NCI-H2107 treated with DMSO at 0.1 percent for 48 hours (cell line): ENCODE data around the gene GRM1.
"Not testable (repeated sequence)": the region's sequence is repeated elsewhere in the genome, so short reads cannot be mapped to it uniquely, and the experiment has no call there.

ENCODE experiments used
- DNase-seq: peaks from one replicate; lab custom pipeline; 2025; ENCODE audit not compliant: unreplicated experiment; lab: John Stamatoyannopoulos, UW

Gene GRM1

DNA sequence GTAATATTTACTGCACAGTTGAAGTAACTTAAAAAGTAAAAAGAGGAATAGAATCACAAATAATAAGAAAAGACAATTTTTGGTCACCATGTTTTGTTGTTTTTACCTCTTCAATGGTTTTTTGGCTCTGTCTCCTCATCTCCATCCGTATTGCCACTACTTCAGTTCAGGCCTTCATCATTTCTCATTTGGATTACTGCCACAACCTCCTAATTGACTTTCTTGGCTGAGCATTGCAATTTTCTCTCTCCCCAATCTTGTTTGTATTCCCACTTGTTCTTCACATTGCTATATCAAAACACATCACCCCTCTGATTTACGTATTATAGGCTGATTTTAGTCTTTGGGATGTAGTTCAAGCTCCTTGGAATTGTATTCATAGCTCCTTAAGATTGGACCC is 161.7 kb downstream of the GRM1 start:
- DNase-seq, result no peak

GRCh38 chr6:146191166-146191565 is 162.3 kb downstream of the GRM1 start:
- no peak for DNase-seq

GRCh38 chr6:146191612-146192011 is 162.8 kb downstream of the GRM1 start:
- no peak for DNase-seq

DNA sequence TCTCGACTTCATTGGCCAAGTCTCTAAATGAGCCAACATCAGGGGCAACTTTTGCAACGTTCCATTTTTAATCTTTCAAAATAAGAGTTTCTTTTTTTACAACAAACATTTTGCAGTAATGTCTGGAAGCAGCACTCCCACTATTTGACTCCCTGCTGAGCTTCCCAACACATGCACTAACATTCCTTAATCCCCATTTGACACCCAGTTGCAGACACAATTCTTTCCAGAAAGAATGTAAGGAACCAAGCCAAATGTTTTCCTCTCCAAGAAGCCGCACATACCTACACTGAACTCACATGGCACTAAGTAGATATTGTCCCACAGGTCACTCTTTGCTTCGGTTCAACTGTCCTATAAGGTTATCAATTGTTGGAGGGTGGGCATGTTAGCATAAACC is 165.6 kb downstream of the GRM1 start:
- DNase-seq, result no peak

DNA sequence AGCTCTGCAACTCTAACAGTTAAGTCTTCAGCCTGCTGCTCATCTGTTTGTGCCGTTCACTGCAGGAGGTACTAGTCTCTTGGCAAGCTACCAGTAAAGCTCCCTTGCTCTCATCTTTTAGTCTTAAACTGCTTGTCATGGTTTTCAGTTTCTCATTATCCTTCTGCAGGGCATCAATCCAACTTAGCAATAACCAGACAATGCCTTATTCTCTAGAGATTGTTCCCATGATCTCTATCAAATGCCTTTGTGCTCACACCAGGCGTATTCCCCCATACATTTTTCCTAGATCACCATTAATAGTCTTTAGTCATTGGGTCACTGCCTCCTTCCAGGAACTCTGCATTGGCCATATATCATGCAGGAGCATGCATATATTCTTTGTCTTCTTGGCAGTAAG is 171.3 kb downstream of the GRM1 start:
- no peak for DNase-seq

DNA sequence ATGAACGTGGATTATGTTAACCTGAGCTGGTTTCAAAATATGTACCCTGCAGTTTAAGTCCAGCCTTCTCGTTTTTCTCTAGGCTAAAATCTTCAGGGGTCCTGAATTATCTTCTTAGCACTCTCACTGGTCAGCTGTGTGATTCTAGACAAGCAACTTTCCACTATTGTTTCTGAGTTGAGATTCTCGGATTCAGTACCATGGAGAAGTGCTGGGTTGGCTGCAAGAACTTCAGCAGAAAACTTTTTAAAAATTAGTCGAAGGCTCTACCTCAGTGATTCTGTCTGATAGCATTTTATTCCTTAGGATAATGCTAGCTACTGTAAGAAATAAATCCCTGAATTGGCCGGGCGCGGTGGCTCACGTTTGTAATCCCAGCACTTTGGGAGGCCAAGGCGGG is 173.7 kb downstream of the GRM1 start:
- no peak for DNase-seq

GRCh38 chr6:146209942-146210341 is 181.1 kb downstream of the GRM1 start:
- no peak for DNase-seq

- no peak for DNase-seq
Observed at GRCh38 chr6:146210406-146211083, 181.7 kb downstream of the GRM1 start.

GRCh38 chr6:146211646-146212045 is 182.8 kb downstream of the GRM1 start:
- no peak for DNase-seq

GRCh38 chr6:146212781-146213180 is 183.9 kb downstream of the GRM1 start:
- no peak for DNase-seq

- DNase-seq, result no peak
Observed at GRCh38 chr6:146219101-146219500, 190.2 kb downstream of the GRM1 start.

- DNase-seq, result no peak
Observed at GRCh38 chr6:146224449-146224848, 195.6 kb downstream of the GRM1 start.

GRCh38 chr6:146224988-146225387 is 196.1 kb downstream of the GRM1 start:
- DNase-seq, result no peak

GRCh38 chr6:146240322-146240721 is 211.5 kb downstream of the GRM1 start:
- DNase-seq, result no peak

GRCh38 chr6:146240807-146241206 is 211.9 kb downstream of the GRM1 start:
- DNase-seq, result no peak

- DNase-seq, result not testable (repeated sequence)
Observed at GRCh38 chr6:146243646-146244045, 214.8 kb downstream of the GRM1 start.

DNA sequence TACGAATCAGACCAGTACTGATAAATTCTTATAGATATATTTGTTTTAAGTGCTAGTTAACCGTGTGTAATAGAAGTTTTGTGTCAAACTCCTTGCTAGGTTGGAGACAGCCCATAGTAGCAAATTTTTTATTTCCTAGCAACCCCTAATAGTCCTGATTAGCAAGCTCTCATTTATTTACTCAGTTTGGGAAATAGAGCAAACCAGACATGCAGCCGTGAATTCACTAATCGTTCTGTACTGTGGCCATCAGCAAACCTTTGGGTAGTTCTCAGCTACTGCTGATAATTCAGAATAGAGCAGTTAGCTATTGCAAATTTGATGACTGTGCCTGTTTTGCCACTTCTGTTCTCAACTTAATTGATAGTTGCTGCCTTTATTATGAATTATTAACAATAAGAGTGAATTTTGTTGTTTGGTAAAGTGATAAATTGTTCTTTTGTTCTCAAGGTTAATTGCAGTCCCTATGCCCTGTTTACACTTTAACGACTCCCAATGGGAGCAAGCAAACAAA is 215.8 kb downstream of the GRM1 start:
- no peak for DNase-seq

DNA sequence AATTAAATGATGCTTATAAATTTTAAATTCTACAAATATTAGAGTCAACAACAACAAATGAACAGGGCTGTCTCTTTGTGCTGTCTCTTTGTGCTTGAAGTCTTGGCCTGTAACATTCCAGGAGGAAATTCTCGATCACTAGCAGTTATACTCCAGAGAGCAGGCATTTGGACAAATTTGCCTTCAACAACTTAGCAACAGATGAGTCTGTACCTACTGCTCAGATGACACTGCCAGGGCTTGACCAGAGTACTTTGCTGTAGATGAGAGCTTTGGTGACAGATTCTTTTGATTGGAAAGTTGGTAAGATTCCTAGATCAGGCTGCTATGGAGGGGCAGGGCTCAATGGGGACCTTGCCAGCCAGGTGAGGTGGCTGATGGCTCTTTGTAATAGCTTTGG is 217.2 kb downstream of the GRM1 start:
- no peak for DNase-seq

DNA sequence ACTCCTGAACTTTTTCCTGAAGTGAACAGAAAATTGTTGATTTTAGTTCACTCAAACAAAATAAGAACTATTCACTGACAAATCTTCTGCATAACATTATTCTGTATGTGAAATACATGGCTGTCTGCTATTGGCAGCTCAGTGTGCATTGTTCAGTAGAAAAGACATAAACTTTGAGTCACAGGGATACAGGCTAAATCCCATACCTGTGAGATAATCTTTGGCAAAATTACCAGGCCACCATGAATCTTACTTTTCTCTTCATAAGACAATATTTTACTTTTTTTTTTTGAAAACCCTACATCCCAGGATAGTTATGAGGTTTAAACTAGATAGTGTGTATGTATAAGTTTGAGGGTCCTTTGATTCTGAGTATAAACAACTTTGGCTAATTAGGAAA is 224.8 kb downstream of the GRM1 start:
- DNase-seq, result no peak

DNA sequence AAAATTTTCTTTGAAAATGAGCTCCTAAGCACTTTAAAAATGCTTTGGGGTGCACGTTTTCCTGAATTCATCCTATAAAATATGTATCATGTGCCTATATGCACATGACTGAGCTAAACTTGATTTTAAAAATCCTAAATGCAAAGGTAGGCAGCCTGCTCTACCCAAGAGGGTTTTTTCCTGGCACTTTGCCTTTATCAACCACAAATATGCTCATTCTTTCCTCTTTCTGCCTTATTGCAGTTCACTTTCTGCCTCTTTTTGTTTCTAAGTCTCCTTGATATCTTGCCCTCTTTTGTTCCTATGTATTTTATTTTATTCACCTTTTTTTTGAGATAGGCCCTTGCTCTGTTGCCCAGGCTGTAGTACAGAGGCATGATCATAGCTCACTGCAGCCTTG is 229.3 kb downstream of the GRM1 start:
- DNase-seq, result no peak

GRCh38 chr6:146260886-146261285 is 232.0 kb downstream of the GRM1 start:
- DNase-seq, result no peak

GRCh38 chr6:146265056-146265455 is 236.2 kb downstream of the GRM1 start:
- no peak for DNase-seq

GRCh38 chr6:146267447-146267846 is 238.6 kb downstream of the GRM1 start:
- DNase-seq, result no peak
